Psoas muscle (tissue), 8 donors: ENCODE measurements around the gene SCRT2. TPM values are rescaled to one million over a fixed set of nuclear protein-coding genes. Genes with fewer than 3 reads are reported as not detected.

Experiments used
- ATAC-seq, 4 donors: fragments of 200-7000 bp; cut with Tn5 transposase; one replicate each; pipeline ENCODE4 v1.9.1; 2020; ENCODE audit warnings: moderate library complexity in 3 of 4, mild to moderate bottlenecking in 2 of 4
- DNase-seq, 2 donors: peaks; one replicate each; pipeline ENCODE4 v3.0.0-alpha.2; 2020
- H3K27ac ChIP-seq: fragments of 200-600 bp; one replicate; pipeline ENCODE4 v1.8.0; 2022
- H3K27me3 ChIP-seq, 3 donors: fragments of 200-600 bp in 1 of 3; one replicate each; pipeline versions ENCODE4 v1.6.1 to v1.8.0; 2013 to 2022; ENCODE audit warnings: low read length in 2 of 3, mild to moderate bottlenecking in 2 of 3, moderate library complexity in 1 of 3; ENCODE audit not compliant: insufficient read depth in 3 of 3
- H3K36me3 ChIP-seq, 2 donors: fragments of 200-600 bp in 1 of 2; one replicate each; pipeline versions ENCODE4 v1.6.1 to v1.8.0; 2013 to 2022; ENCODE audit warnings: low read depth in 1 of 2, mild to moderate bottlenecking in 1 of 2, moderate library complexity in 1 of 2; ENCODE audit not compliant: insufficient read depth in 1 of 2
- H3K4me1 ChIP-seq: fragments of 200-600 bp; one replicate; pipeline ENCODE4 v1.8.0; 2022
- H3K4me3 ChIP-seq: fragments of 200-600 bp; one replicate; pipeline ENCODE4 v1.8.0; 2022; ENCODE audit warnings: mild to moderate bottlenecking
- H3K9me3 ChIP-seq: fragments of 200-600 bp; one replicate; pipeline ENCODE4 v1.8.0; 2022
- WGBS, 3 donors: extraction: QIAGEN DNeasy Blood & Tissue Kit; methylation state at CpG; one replicate each; pipeline versions ENCODE4 v1.1.6 to v1.1.7; 2013; 5-methylcytosine and 5-hydroxymethylcytosine counted together
- intact Hi-C, 2 donors: fragments of 100-400 bp; cut with DNase I; formaldehyde crosslinking; loops; one replicate each; pipeline versions ENCODE4 v1.11.0 to v1.14.2; 2022
- polyA plus RNA-seq, 3 donors: library from polyadenylated mRNA; stranded (reverse); fragments of 200-250 nt; gene quantifications; one replicate each; pipeline ENCODE4 v1.2.3, GENCODE V29; 2013
- total RNA-seq, 4 donors: library from RNA; stranded (reverse); fragmentation: NEBNext Ultra II Directional in 2 of 4; extraction: Animal tissue kit (Norgen Biotek cat#: 25700) in 2 of 4; gene quantifications; one replicate each; pipeline versions ENCODE4 v1.2.1 to v1.2.4, GENCODE V29; 2021 to 2023
- TF ChIP-seq, protein P1 (sequence below): fragments of 200-600 bp; IDR thresholded peaks from one replicate; pipeline ENCODE4 v1.8.0; 2022; ENCODE audit warnings: antibody characterized with exemption
- donor health status: healthy with polysubstance abuse.
- donor health status: DM: no; HTN: no; CAD: no; lungs with moderate emphysema.
- donor health status: Bipolar disorder and iron deficiency.
- donor health status: healthy.
- donor health status: DM: yes; HTN: yes; CAD: no.
- donor health status: DM: no; HTN: no; CAD: no.
- donor health status: DM: no; HTN: no; CAD: no.
- donor health status: DM: yes; HTN: yes; CAD: no.

SCRT2 gene
- total and polyA plus RNA-seq, 7 donors: not detected

GRCh38 chr20:653590-654416 is 21.8 kb downstream of the SCRT2 start:
- TF ChIP-seq, protein P1, sequence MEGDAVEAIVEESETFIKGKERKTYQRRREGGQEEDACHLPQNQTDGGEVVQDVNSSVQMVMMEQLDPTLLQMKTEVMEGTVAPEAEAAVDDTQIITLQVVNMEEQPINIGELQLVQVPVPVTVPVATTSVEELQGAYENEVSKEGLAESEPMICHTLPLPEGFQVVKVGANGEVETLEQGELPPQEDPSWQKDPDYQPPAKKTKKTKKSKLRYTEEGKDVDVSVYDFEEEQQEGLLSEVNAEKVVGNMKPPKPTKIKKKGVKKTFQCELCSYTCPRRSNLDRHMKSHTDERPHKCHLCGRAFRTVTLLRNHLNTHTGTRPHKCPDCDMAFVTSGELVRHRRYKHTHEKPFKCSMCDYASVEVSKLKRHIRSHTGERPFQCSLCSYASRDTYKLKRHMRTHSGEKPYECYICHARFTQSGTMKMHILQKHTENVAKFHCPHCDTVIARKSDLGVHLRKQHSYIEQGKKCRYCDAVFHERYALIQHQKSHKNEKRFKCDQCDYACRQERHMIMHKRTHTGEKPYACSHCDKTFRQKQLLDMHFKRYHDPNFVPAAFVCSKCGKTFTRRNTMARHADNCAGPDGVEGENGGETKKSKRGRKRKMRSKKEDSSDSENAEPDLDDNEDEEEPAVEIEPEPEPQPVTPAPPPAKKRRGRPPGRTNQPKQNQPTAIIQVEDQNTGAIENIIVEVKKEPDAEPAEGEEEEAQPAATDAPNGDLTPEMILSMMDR: no peak

GRCh38 chr20:653110-653589 is 22.5 kb downstream of the SCRT2 start, which contains the start of gene SRXN1:
SRXN1 (minus strand) TSS chr20:653200; CDS start chr20:653185, 15 bp downstream.
- ATAC-seq (peak; percentile 95 to 97 (median 96)), DNase-seq (peak; percentile 95 to 97)
- Histone ChIP-seq H3K36me3 (peaks cover 14 to 32% of the 10 kb centered on the region in 2 donors), H3K27ac (peak within 1 kb of the TSS; percentile 89), H3K27me3 (peaks cover 0 to 3% (median 0%) of the 10 kb centered on the region in 3 donors), H3K9me3 (no peaks in the 10 kb centered on the region), H3K4me1 (peaks cover 11% of the 10 kb centered on the region), H3K4me3 (peak within 1 kb of the TSS; percentile 85)
- intact Hi-C loops: loop anchor here (5.0 to 10.0 kb wide), 4 partner anchors 74 to 182 kb away; partner anchors contain the start of gene FAM110A (in 1 of the 2)
- 0 to 1% (median 0%) methylated on average over 34 to 74 of the region's 74 CpGs for WGBS, 3 donors
- TF ChIP-seq, protein P1: peak; percentile 65

More at GRCh38 chr20:653590-654416, 21.8 kb downstream of the SCRT2 start:
- intact Hi-C loops: loop anchor here (5.0 to 10.0 kb wide), 4 partner anchors 73 to 181 kb away; partner anchors contain the start of gene FAM110A (in 1 of the 2)
- Histone ChIP-seq H3K27ac (peak overlapping the region; percentile 89), H3K4me1 (peaks cover 11% of the 10 kb centered on the region), H3K27me3 (peaks cover 0 to 3% (median 0%) of the 10 kb centered on the region in 3 donors), H3K4me3 (peak overlapping the region; percentile 85), H3K36me3 (peaks cover 8 to 25% of the 10 kb centered on the region in 2 donors), H3K9me3 (no peaks in the 10 kb centered on the region)
- WGBS, 3 donors: 6 to 22% (median 9%) methylated on average over 26 to 31 of the region's 31 CpGs
- no peak for DNase-seq
- ATAC-seq: peak in 3 of 4 donors; percentile 10 to 24 (median 22)

DNA sequence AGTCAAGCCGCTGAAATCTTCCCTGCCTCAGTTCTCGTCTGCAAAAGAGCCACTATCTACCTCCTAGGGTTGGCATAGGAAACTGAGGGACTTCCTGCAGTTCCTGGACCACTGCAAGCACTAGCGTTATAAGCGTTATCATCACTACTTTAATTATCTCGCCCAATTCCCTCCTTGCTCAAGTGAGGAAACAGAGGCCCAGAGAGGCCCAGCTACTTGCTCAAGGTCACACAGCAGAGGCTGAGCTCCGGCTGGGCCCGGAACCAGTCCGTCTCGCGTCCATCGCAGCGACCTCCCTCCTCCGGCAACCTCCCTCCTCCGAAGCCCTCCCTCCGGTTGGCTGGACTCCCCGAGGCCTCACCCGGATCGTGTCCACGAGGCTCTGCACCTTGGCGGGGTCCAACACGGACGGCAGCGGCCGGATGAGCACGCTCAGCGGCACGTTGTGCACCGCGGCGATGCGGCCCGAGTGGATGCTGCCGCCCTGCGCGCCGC is 22.9 kb downstream of the SCRT2 start:
- DNase-seq: no peak
- WGBS, 3 donors: 2 to 3% (median 3%) methylated on average over 24 to 36 of the region's 36 CpGs
- TF ChIP-seq, protein P1: no peak
- Histone ChIP-seq H3K27me3 (no peaks in the 10 kb centered on the region), H3K36me3 (peaks cover 18 to 37% of the 10 kb centered on the region in 2 donors), H3K9me3 (no peaks in the 10 kb centered on the region), H3K4me1 (peaks cover 11% of the 10 kb centered on the region), H3K27ac (peak overlapping the region; percentile 89), H3K4me3 (peak overlapping the region; percentile 85)
- peak in 3 of 4 donors; percentile 0 to 8 (median 1) for ATAC-seq
- intact Hi-C loops: loop anchor here (5.0 to 10.0 kb wide), 4 partner anchors 75 to 182 kb away; partner anchors contain the start of gene FAM110A (in 1 of the 2)

DNA sequence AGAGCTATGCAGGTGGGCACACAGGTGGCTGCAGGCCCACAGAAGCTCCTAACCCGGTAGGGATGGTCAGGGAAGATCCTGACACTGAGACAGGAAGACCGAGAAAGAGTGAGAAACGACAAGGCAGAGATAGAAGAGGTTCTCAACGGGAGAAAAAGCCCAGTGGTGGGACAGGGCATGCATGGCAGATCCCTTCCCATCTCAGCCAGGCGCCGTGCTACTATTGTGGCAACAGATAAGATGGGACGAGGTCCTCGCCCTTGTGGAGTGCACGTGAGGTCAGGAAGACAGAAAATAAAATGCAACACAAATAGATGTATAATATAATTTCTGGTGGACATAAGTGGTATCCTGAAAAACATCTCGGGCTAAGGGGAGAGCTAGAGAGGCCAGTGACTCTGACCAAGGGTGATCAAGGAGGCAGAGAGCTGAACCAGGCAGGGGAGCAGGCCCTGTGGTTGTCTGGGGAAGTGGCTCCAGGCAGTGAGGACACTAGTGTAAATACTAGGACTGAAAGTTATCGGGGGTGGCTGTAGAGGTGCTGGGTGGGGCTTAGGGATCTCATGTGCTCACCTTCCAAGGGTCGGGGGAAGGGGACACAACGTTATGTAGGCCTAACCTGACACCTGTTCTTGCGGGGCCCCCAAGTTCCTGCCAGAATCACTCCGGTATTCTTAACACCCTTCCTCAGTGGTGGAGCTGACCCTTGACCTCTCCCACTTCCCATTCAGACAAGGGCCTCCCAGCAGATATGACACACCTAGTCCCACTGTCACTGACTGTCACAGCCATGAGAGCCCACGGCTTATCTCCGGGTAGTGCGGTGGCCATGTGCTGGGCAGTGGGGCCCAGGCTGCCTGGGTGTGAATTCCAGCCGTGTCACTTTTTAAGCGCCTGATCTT is 23.6 kb downstream of the SCRT2 start:
- DNase-seq (no peak), ATAC-seq (peak in 3 of 4 donors; percentile 12 to 29 (median 15))
- Histone ChIP-seq H3K27ac (peak overlapping the region; percentile 89), H3K36me3 (peaks cover 18 to 44% of the 10 kb centered on the region in 2 donors), H3K4me3 (peak overlapping the region; percentile 85), H3K27me3 (no peaks in the 10 kb centered on the region), H3K4me1 (peaks cover 11% of the 10 kb centered on the region), H3K9me3 (no peaks in the 10 kb centered on the region)
- intact Hi-C loops: loop anchor here (5.0 to 10.0 kb wide), 4 partner anchors 75 to 183 kb away; partner anchors contain the start of gene FAM110A (in 1 of the 2)
- TF ChIP-seq, protein P1: no peak
- WGBS, 3 donors: 45 to 51% (median 46%) methylated on average over 20 of the region's 20 CpGs
